GM12892 (cell line): ENCODE results near the gene GJE1.
"Not testable (repeated sequence)": the region's sequence is repeated elsewhere in the genome, so short reads cannot be mapped to it uniquely, and the experiment has no call there.

ENCODE experiments used
- POLR2A ChIP-seq: IDR thresholded peaks from 2 replicates; pipeline ENCODE4 v1.6.1; 2011; ENCODE audit warnings: low read depth, low read length, control low read depth
- TAF1 ChIP-seq: IDR thresholded peaks from 2 replicates; pipeline ENCODE4 v1.6.1; 2011; ENCODE audit warnings: low read depth, mild to moderate bottlenecking, control low read depth, low read length, borderline replicate concordance

DNA sequence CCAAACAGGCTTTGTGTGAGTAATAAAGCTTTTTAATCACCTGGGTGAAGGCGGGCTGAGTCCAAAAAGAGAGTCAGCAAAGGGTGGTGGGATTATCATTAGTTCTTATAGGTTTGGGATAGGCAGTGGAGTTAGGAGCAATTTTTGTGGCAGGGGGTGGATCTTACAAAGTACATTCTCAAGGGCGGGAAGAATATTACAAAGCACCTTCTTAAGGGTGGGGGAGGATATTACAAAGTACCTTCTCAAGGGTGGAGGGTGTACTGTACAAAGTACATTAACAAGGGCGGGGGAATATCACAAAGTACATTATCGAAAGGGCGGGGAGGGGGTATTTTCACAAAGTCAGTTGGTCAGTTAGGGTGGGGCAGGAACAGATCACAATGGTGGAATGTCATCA, 27.9 kb upstream of the GJE1 start:
- not testable (repeated sequence) for TF ChIP-seq POLR2A, TAF1
